H9 (cell line): Measurements from ENCODE around the gene RGS5. TPM values are rescaled to one million over a fixed set of nuclear protein-coding genes. Genes with fewer than 3 reads are reported as not detected.

Experiments used
- DNase-seq: peaks from one replicate; pipeline ENCODE4 v3.0.0-alpha.2; 2017
- H2AFZ ChIP-seq: one replicate; pipeline ENCODE4 v1.6.1; 2013; ENCODE audit warnings: mild to moderate bottlenecking, low read length, control low read depth, moderate library complexity
- H2AK5ac ChIP-seq: 2 replicates; pipeline ENCODE4 v1.6.1; 2013; ENCODE audit warnings: low read length, control low read depth, mixed read lengths; ENCODE audit not compliant: insufficient read length
- H2BK120ac ChIP-seq: one replicate; pipeline ENCODE4 v1.6.1; 2013; ENCODE audit warnings: low read depth, mild to moderate bottlenecking, low read length, control low read depth, inconsistent platforms; ENCODE audit not compliant: poor library complexity, severe bottlenecking
- H2BK12ac ChIP-seq: 2 replicates; pipeline ENCODE4 v1.6.1; 2013; ENCODE audit warnings: low read length, control low read depth, mixed read lengths, low read depth; ENCODE audit not compliant: insufficient read length
- H2BK15ac ChIP-seq: 2 replicates; pipeline ENCODE4 v1.6.1; 2013; ENCODE audit warnings: low read depth, low read length, control low read depth
- H2BK20ac ChIP-seq: one replicate; pipeline ENCODE4 v1.6.1; 2013; ENCODE audit warnings: low read depth, mild to moderate bottlenecking, low read length, control low read depth, inconsistent platforms; ENCODE audit not compliant: poor library complexity, severe bottlenecking
- H2BK5ac ChIP-seq: 2 replicates; pipeline ENCODE4 v1.6.1; 2013; ENCODE audit warnings: low read length, control low read depth, mixed read lengths; ENCODE audit not compliant: insufficient read length
- H3K14ac ChIP-seq: 2 replicates; pipeline ENCODE4 v1.6.1; 2013; ENCODE audit warnings: low read length, control low read depth; ENCODE audit not compliant: insufficient read depth
- H3K18ac ChIP-seq: 2 replicates; pipeline ENCODE4 v1.6.1; 2013; ENCODE audit warnings: low read depth, mild to moderate bottlenecking, mixed read lengths, low read length, control low read depth; ENCODE audit not compliant: insufficient read length
- H3K23ac ChIP-seq: 2 replicates; pipeline ENCODE4 v1.6.1; 2013; ENCODE audit warnings: low read length, control low read depth, mixed read lengths, low read depth; ENCODE audit not compliant: insufficient read length
- H3K23me2 ChIP-seq: 2 replicates; pipeline ENCODE4 v1.6.1; 2013; ENCODE audit warnings: low read depth, mild to moderate bottlenecking, mixed read lengths, low read length, control low read depth; ENCODE audit not compliant: insufficient read length, poor library complexity, severe bottlenecking
- H3K27ac ChIP-seq: 2 replicates; pipeline ENCODE4 v1.5.1; 2013; ENCODE audit warnings: low read length, control low read depth, mixed read lengths, low read depth; ENCODE audit not compliant: insufficient read length
- H3K27me3 ChIP-seq: 2 replicates; pipeline ENCODE4 v1.6.1; 2013; ENCODE audit warnings: low read length, control low read depth, inconsistent platforms; ENCODE audit not compliant: insufficient read depth
- H3K4ac ChIP-seq: 2 replicates; pipeline ENCODE4 v1.6.1; 2013; ENCODE audit warnings: low read depth, mild to moderate bottlenecking, control low read depth, inconsistent platforms, low read length, moderate library complexity
- H3K4me1 ChIP-seq: 2 replicates; pipeline ENCODE4 v1.6.1; 2013; ENCODE audit warnings: low read length, control low read depth, inconsistent platforms; ENCODE audit not compliant: insufficient read depth
- H3K4me2 ChIP-seq: 2 replicates; pipeline ENCODE4 v1.6.1; 2013; ENCODE audit warnings: low read length, control low read depth, mixed read lengths; ENCODE audit not compliant: insufficient read length, insufficient read depth
- H3K56ac ChIP-seq: 2 replicates; pipeline ENCODE4 v1.6.1; 2013; ENCODE audit warnings: low read depth, mild to moderate bottlenecking, mixed read lengths, low read length, control low read depth; ENCODE audit not compliant: insufficient read length
- H3K79me1 ChIP-seq: 2 replicates; pipeline ENCODE4 v1.6.1; 2013; ENCODE audit warnings: low read depth, mild to moderate bottlenecking, moderate library complexity, low read length, control low read depth, inconsistent platforms; ENCODE audit not compliant: insufficient read depth, poor library complexity, severe bottlenecking
- H3K79me2 ChIP-seq: 2 replicates; pipeline ENCODE4 v1.6.1; 2013; ENCODE audit warnings: low read length, control low read depth, inconsistent platforms; ENCODE audit not compliant: insufficient read depth
- H3K9ac ChIP-seq: 2 replicates; pipeline ENCODE4 v1.6.1; 2013; ENCODE audit warnings: low read length, control low read depth, mixed read lengths; ENCODE audit not compliant: insufficient read length; ENCODE audit errors: extremely low read depth
- H3K9me3 ChIP-seq: one replicate; pipeline ENCODE4 v1.6.1; 2013; ENCODE audit warnings: low read depth, low read length, inconsistent platforms; ENCODE audit not compliant: control insufficient read depth
- H3T11ph ChIP-seq: one replicate; pipeline ENCODE4 v1.6.1; 2013; ENCODE audit warnings: mild to moderate bottlenecking, low read length, control low read depth, inconsistent platforms
- H4K20me1 ChIP-seq: one replicate; pipeline ENCODE4 v1.6.1; 2013; ENCODE audit not compliant: control insufficient read depth, insufficient read length, insufficient read depth
- H4K5ac ChIP-seq: 2 replicates; pipeline ENCODE4 v1.6.1; 2013; ENCODE audit warnings: low read depth, mild to moderate bottlenecking, mixed read lengths, low read length, control low read depth; ENCODE audit not compliant: insufficient read length
- H4K8ac ChIP-seq: replicated peaks from 2 replicates; pipeline ENCODE4 v1.6.1; 2013; ENCODE audit warnings: low read length, control low read depth, mixed read lengths, low read depth; ENCODE audit not compliant: insufficient read length
- H4K91ac ChIP-seq: 2 replicates; pipeline ENCODE4 v1.6.1; 2013; ENCODE audit warnings: low read depth, mild to moderate bottlenecking, moderate library complexity, mixed read lengths, low read length, control low read depth; ENCODE audit not compliant: insufficient read length
- H3K27ac Mint-ChIP-seq, 3 experiments: 2 replicates in 2 of 3; 3 replicates in 1 of 3; pipeline ENCODE4 v1.8.0; 2020 to 2021; ENCODE audit warnings: mixed read lengths in 3 of 3, mild to moderate bottlenecking in 1 of 3, moderate library complexity in 1 of 3
- H3K27me3 Mint-ChIP-seq: 2 replicates; pipeline ENCODE4 v1.8.0; 2021; ENCODE audit warnings: low read depth, mild to moderate bottlenecking, moderate library complexity, mixed read lengths
- H3K36me3 Mint-ChIP-seq, 3 experiments: 2 replicates in 2 of 3; 3 replicates in 1 of 3; pipeline ENCODE4 v1.8.0; 2020 to 2021; ENCODE audit warnings: low read depth in 3 of 3, mixed read lengths in 3 of 3; ENCODE audit not compliant: insufficient read depth in 1 of 3
- H3K4me1 Mint-ChIP-seq, 2 experiments: 2 replicates each; pipeline ENCODE4 v1.8.0; 2020; ENCODE audit warnings: mixed read lengths in 2 of 2
- H3K4me3 Mint-ChIP-seq, 2 experiments: 2 replicates in 1 of 2; 3 replicates in 1 of 2; pipeline ENCODE4 v1.8.0; 2020 to 2021; ENCODE audit warnings: mild to moderate bottlenecking in 2 of 2, mixed read lengths in 2 of 2, moderate library complexity in 1 of 2
- H3K9me3 Mint-ChIP-seq, 2 experiments: 2 replicates in 1 of 2; 3 replicates in 1 of 2; pipeline ENCODE4 v1.8.0; 2020; ENCODE audit warnings: mild to moderate bottlenecking in 2 of 2, mixed read lengths in 2 of 2, moderate library complexity in 1 of 2
- WGBS: extraction: QIAGEN DNeasy Blood & Tissue Kit; methylation state at CpG from one replicate; pipeline ENCODE4 v1.1.7; 2013; ENCODE audit warnings: missing lambda C conversion rate, low lambda C conversion rate, mixed read lengths; ENCODE audit not compliant: insufficient read length; ENCODE audit errors: extremely low coverage; 5-methylcytosine and 5-hydroxymethylcytosine counted together
- total RNA-seq: library from RNA; stranded (reverse); gene quantifications from 2 replicates; pipeline ENCODE4 v1.2.1, GENCODE V29; 2021
- TF ChIP-seq, protein P1 (sequence below): fragments of 200-600 bp; sonication (generic); conservative IDR thresholded peaks from 3 replicates; pipeline ENCODE4 v1.8.0; 2021; ENCODE audit warnings: antibody characterized with exemption, mild to moderate bottlenecking

Gene RGS5
- total RNA-seq, 1 experiment from 2014 or later, result 30.1 TPM

DNA sequence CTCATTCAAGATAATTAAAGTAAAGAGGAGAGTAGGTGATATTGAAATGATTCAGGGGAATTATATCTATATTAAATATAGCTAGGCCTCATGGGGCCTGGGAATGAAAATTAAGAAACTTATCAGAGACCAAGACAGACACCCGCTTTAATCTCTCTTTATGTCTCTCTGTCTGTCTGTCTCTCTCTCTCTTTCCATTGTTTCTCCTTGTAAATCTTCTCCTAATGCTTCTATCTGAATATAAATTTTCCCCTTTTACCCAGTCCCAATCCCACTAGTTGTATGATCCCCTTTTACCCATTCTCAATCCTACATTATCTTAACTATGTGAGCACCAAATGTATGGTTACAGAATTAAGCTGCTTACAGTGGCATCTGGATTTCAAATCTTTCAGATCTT lies 61.2 kb downstream of the RGS5 start:
- no peak overlapping the region for H2BK15ac ChIP-seq
- H4K91ac ChIP-seq, result no peak overlapping the region
- TF ChIP-seq, protein P1, sequence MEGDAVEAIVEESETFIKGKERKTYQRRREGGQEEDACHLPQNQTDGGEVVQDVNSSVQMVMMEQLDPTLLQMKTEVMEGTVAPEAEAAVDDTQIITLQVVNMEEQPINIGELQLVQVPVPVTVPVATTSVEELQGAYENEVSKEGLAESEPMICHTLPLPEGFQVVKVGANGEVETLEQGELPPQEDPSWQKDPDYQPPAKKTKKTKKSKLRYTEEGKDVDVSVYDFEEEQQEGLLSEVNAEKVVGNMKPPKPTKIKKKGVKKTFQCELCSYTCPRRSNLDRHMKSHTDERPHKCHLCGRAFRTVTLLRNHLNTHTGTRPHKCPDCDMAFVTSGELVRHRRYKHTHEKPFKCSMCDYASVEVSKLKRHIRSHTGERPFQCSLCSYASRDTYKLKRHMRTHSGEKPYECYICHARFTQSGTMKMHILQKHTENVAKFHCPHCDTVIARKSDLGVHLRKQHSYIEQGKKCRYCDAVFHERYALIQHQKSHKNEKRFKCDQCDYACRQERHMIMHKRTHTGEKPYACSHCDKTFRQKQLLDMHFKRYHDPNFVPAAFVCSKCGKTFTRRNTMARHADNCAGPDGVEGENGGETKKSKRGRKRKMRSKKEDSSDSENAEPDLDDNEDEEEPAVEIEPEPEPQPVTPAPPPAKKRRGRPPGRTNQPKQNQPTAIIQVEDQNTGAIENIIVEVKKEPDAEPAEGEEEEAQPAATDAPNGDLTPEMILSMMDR, result no peak
- H3K27ac ChIP-seq, result no peak overlapping the region
- no peaks in the 10 kb centered on the region for H4K20me1 ChIP-seq
- H2BK12ac ChIP-seq, result no peak overlapping the region
- no peaks in the 10 kb centered on the region for H3K27me3 Mint-ChIP-seq
- no peak overlapping the region for H4K5ac ChIP-seq
- H3K18ac ChIP-seq, result no peak overlapping the region
- H3K36me3 Mint-ChIP-seq, result no peaks in the 10 kb centered on the region; a peak in 1 of 7 replicates
- H3T11ph ChIP-seq, result no peak overlapping the region
- no peaks in the 10 kb centered on the region for H3K79me2 ChIP-seq
- H3K14ac ChIP-seq, result no peak overlapping the region
- no peak overlapping the region for H3K23ac ChIP-seq
- H2AFZ ChIP-seq, result no peak overlapping the region
- H3K27me3 ChIP-seq, result no peaks in the 10 kb centered on the region
- no peak overlapping the region for H2AK5ac ChIP-seq
- H3K23me2 ChIP-seq, result no peaks in the 10 kb centered on the region
- H2BK20ac ChIP-seq, result no peak overlapping the region
- H4K8ac ChIP-seq, result no peak overlapping the region
- no CpG with 5 or more reads among the region's 1 CpG for WGBS
- H3K9ac ChIP-seq, result no peak overlapping the region
- H3K9me3 ChIP-seq, result no peaks in the 10 kb centered on the region
- no peak overlapping the region for H3K27ac Mint-ChIP-seq
- H3K4me3 Mint-ChIP-seq, result no peak overlapping the region
- no peak overlapping the region for H3K4ac ChIP-seq
- no peaks in the 10 kb centered on the region for H3K4me1 ChIP-seq
- no peak overlapping the region for H3K56ac ChIP-seq
- no peaks in the 10 kb centered on the region for H3K79me1 ChIP-seq
- no peak for DNase-seq
- H3K4me1 Mint-ChIP-seq, result no peaks in the 10 kb centered on the region
- H3K4me2 ChIP-seq, result no peak overlapping the region
- no peak overlapping the region for H2BK5ac ChIP-seq
- H3K9me3 Mint-ChIP-seq, result no peaks in the 10 kb centered on the region
- H2BK120ac ChIP-seq, result no peak overlapping the region
